Ishikawa (cell line): ENCODE results near the gene CHADL.

ENCODE experiments used
- EP300 ChIP-seq: IDR thresholded peaks from 2 replicates; pipeline ENCODE4 v1.6.1; 2012; ENCODE audit warnings: borderline replicate concordance
- TAF1 ChIP-seq: IDR thresholded peaks from 2 replicates; pipeline ENCODE4 v1.6.1; 2012; ENCODE audit warnings: low read depth, mild to moderate bottlenecking
- USF1 ChIP-seq: IDR thresholded peaks from 2 replicates; pipeline ENCODE4 v1.6.1; 2012
- YY1 ChIP-seq: IDR thresholded peaks from 2 replicates; pipeline ENCODE4 v1.6.1; 2012; ENCODE audit warnings: low read depth

- no peak for TF ChIP-seq USF1
- TF ChIP-seq YY1 = no peak
- no peak for TF ChIP-seq TAF1
- no peak for TF ChIP-seq EP300
Observed at GRCh38 chr22:41229215-41229614, 11.5 kb downstream of the CHADL start.
